ENCODE data around the gene CA6.

CA6 gene

GRCh38 chr1:8962812-8963530 lies 17.3 kb downstream of the CA6 start:
- H3F3A ChIP-seq (ENCODE audit: insufficient read depth, low read length) = no peaks in the 10 kb centered on the region
- no peak overlapping the region for H3K27ac ChIP-seq (ENCODE audit: low read length)
- no peak for TF ChIP-seq EZH2 (optimal IDR thresholded peaks at IDR 0.05; ENCODE audit: low read depth, low read length)
- TF ChIP-seq EZH2phosphoT487 (IDR thresholded peaks at IDR 0.05; ENCODE audit: low read length) = no peak
- TF ChIP-seq CTCF (IDR thresholded peaks at IDR 0.05; ENCODE audit: low read length) = peak; percentile 43
- peaks cover 8% of the 10 kb centered on the region; the same call in 1 of the 2 replicates for H3K27me3 ChIP-seq (replicated peaks; ENCODE audit: insufficient read depth, low read length)
- peak; percentile 40 for DNase-seq
- H3K4me3 ChIP-seq (ENCODE audit: low read length) = no peak overlapping the region
- H3K9ac ChIP-seq (ENCODE audit: low read length) = no peak overlapping the region
- no peaks in the 10 kb centered on the region for H3K79me2 ChIP-seq (ENCODE audit: low read length)
- H3K4me1 ChIP-seq (ENCODE audit: low read length) = no peaks in the 10 kb centered on the region
- H4K20me1 ChIP-seq (ENCODE audit: insufficient read depth, low read length) = no peaks in the 10 kb centered on the region
- no peaks in the 10 kb centered on the region for H3K9me3 ChIP-seq (replicated peaks; ENCODE audit: insufficient read depth, low read length)
- no peaks in the 10 kb centered on the region for H3K36me3 ChIP-seq (replicated peaks; ENCODE audit: insufficient read depth, low read length)
- no peak overlapping the region for H2AFZ ChIP-seq (ENCODE audit: low read length)
- no peaks in the 10 kb centered on the region for H3K9me2 ChIP-seq (replicated peaks; ENCODE audit: insufficient read depth, low read length)
- no peak overlapping the region for H3K4me2 ChIP-seq (ENCODE audit: low read depth, low read length)

- H3K4me2 ChIP-seq (ENCODE audit: low read depth, low read length) = no peak overlapping the region
- H3K9ac ChIP-seq (ENCODE audit: low read length) = no peak overlapping the region
- H3F3A ChIP-seq (ENCODE audit: insufficient read depth, low read length) = no peaks in the 10 kb centered on the region
- no peaks in the 10 kb centered on the region for H3K4me1 ChIP-seq (ENCODE audit: low read length)
- no peak for DNase-seq
- no peaks in the 10 kb centered on the region for H3K9me2 ChIP-seq (replicated peaks; ENCODE audit: insufficient read depth, low read length)
- H3K79me2 ChIP-seq (ENCODE audit: low read length) = no peaks in the 10 kb centered on the region
- H3K36me3 ChIP-seq (replicated peaks; ENCODE audit: insufficient read depth, low read length) = no peaks in the 10 kb centered on the region
- peaks cover 5% of the 10 kb centered on the region; the same call in 1 of the 2 replicates for H3K27me3 ChIP-seq (replicated peaks; ENCODE audit: insufficient read depth, low read length)
- H2AFZ ChIP-seq (ENCODE audit: low read length) = no peak overlapping the region
- no peaks in the 10 kb centered on the region for H4K20me1 ChIP-seq (ENCODE audit: insufficient read depth, low read length)
- no peak overlapping the region for H3K4me3 ChIP-seq (ENCODE audit: low read length)
- no peaks in the 10 kb centered on the region for H3K9me3 ChIP-seq (replicated peaks; ENCODE audit: insufficient read depth, low read length)
- TF ChIP-seq EZH2 (optimal IDR thresholded peaks at IDR 0.05; ENCODE audit: low read depth, low read length) (no peak), EZH2phosphoT487 (IDR thresholded peaks at IDR 0.05; ENCODE audit: low read length) (no peak), CTCF (IDR thresholded peaks at IDR 0.05; ENCODE audit: low read length) (no peak)
- H3K27ac ChIP-seq (ENCODE audit: low read length) = no peak overlapping the region
These were observed 18.3 kb downstream of the CA6 start for GRCh38 chr1:8963963-8964362.

GRCh38 chr1:8965121-8965820 lies 19.6 kb downstream of the CA6 start:
- no peaks in the 10 kb centered on the region for H3K4me1 ChIP-seq (ENCODE audit: low read length)
- no peak overlapping the region for H3K4me2 ChIP-seq (ENCODE audit: low read depth, low read length)
- H3K36me3 ChIP-seq (replicated peaks; ENCODE audit: insufficient read depth, low read length) = no peaks in the 10 kb centered on the region
- no peak overlapping the region for H2AFZ ChIP-seq (ENCODE audit: low read length)
- H3K4me3 ChIP-seq (ENCODE audit: low read length) = no peak overlapping the region
- H3K27me3 ChIP-seq (replicated peaks; ENCODE audit: insufficient read depth, low read length) = peaks cover 11% of the 10 kb centered on the region
- TF ChIP-seq EZH2phosphoT487 (IDR thresholded peaks at IDR 0.05; ENCODE audit: low read length) (no peak), EZH2 (optimal IDR thresholded peaks at IDR 0.05; ENCODE audit: low read depth, low read length) (no peak), CTCF (IDR thresholded peaks at IDR 0.05; ENCODE audit: low read length) (no peak)
- H3K9me2 ChIP-seq (replicated peaks; ENCODE audit: insufficient read depth, low read length) = no peaks in the 10 kb centered on the region
- H3K9me3 ChIP-seq (replicated peaks; ENCODE audit: insufficient read depth, low read length) = no peaks in the 10 kb centered on the region
- no peaks in the 10 kb centered on the region for H3K79me2 ChIP-seq (ENCODE audit: low read length)
- no peaks in the 10 kb centered on the region for H3F3A ChIP-seq (ENCODE audit: insufficient read depth, low read length)
- DNase-seq = no peak
- no peak overlapping the region for H3K27ac ChIP-seq (ENCODE audit: low read length)
- no peaks in the 10 kb centered on the region for H4K20me1 ChIP-seq (ENCODE audit: insufficient read depth, low read length)
- no peak overlapping the region for H3K9ac ChIP-seq (ENCODE audit: low read length)

Measured in MM.1S (cell line).